Measurements from ENCODE around the gene PIK3R6. TPM values are rescaled to one million over a fixed set of nuclear protein-coding genes. Genes with fewer than 3 reads are reported as not detected.

Gene PIK3R6
- total and polyA plus RNA-seq, 2 experiments from 2014 or later: 0.11 to 0.24 TPM

DNA sequence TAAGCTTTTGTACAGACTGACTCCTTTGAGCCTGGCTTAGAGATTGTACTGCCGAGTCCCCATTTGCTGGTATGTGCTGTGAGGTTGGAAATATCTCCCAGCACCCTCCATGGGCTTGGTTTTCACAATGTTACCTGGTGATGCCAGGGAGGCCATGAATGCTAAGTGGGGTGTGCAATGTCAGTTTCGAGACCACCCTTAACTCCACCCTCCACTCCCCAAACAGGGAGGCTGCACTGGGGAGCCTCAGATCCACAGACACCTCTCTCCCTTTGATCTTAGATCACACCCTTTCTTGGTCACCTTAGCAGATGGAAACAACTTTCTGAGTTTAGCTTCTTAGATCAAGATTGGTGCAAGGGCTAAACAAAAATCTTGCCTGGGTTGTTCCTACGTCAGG lies 28.6 kb upstream of the PIK3R6 start:
- no peak for DNase-seq (ENCODE audit: low spot score)
- peaks cover 2% of the 10 kb centered on the region for H3K27me3 Mint-ChIP-seq (ENCODE audit: insufficient read depth, low read depth, poor library complexity)

More for the DNA sequence above, 28.6 kb upstream of the PIK3R6 start:
- Histone ChIP-seq H3K27ac (ENCODE audit: low read depth) (no peak overlapping the region), H3F3A (replicated peaks; ENCODE audit: low read depth) (no peaks in the 10 kb centered on the region), H3K27me3 (ENCODE audit: insufficient read depth) (no peaks in the 10 kb centered on the region), H3K36me3 (ENCODE audit: insufficient read depth) (no peaks in the 10 kb centered on the region), H3K4me2 (no peak overlapping the region), H3K79me2 (replicated peaks; ENCODE audit: insufficient read depth) (no peaks in the 10 kb centered on the region), H2AFZ (no peak overlapping the region), H3K4me3 (no peak overlapping the region), H4K20me1 (replicated peaks; ENCODE audit: insufficient read depth) (no peaks in the 10 kb centered on the region), H3K4me1 (ENCODE audit: insufficient read depth) (peaks cover 12% of the 10 kb centered on the region), H3K9me2 (ENCODE audit: insufficient read depth) (no peaks in the 10 kb centered on the region)
- no peaks in the 10 kb centered on the region for H3K9me3 Mint-ChIP-seq
- peaks cover 41% of the 10 kb centered on the region for H3K4me1 Mint-ChIP-seq
- ATAC-seq: no peak
- no peak overlapping the region for H3K27ac Mint-ChIP-seq
- H3K36me3 Mint-ChIP-seq (ENCODE audit: low read depth): no peaks in the 10 kb centered on the region
- H3K4me3 Mint-ChIP-seq: no peak overlapping the region
- TF ChIP-seq EZH2 (IDR thresholded peaks at IDR 0.05; ENCODE audit: low read depth, unreplicated experiment) (no peak), JUNB (IDR thresholded peaks at IDR 0.05; ENCODE audit: unreplicated experiment) (no peak), POLR2AphosphoS5 (IDR thresholded peaks at IDR 0.05; ENCODE audit: low read depth) (no peak), ZNF114 (CRISPR knock-in tag; IDR thresholded peaks at IDR 0.05) (no peak), NANOG (IDR thresholded peaks at IDR 0.05; ENCODE audit: borderline replicate concordance) (no peak), STAT1 (IDR thresholded peaks at IDR 0.05; ENCODE audit: unreplicated experiment) (no peak), EZH2phosphoT487 (IDR thresholded peaks at IDR 0.05; ENCODE audit: unreplicated experiment) (no peak), ZNF331 (CRISPR knock-in tag; IDR thresholded peaks at IDR 0.05; ENCODE audit: low read depth) (no peak), CREB1 (CRISPR knock-in tag; IDR thresholded peaks at IDR 0.05; ENCODE audit: low read depth) (no peak)
- TF ChIP-seq, protein P1, sequence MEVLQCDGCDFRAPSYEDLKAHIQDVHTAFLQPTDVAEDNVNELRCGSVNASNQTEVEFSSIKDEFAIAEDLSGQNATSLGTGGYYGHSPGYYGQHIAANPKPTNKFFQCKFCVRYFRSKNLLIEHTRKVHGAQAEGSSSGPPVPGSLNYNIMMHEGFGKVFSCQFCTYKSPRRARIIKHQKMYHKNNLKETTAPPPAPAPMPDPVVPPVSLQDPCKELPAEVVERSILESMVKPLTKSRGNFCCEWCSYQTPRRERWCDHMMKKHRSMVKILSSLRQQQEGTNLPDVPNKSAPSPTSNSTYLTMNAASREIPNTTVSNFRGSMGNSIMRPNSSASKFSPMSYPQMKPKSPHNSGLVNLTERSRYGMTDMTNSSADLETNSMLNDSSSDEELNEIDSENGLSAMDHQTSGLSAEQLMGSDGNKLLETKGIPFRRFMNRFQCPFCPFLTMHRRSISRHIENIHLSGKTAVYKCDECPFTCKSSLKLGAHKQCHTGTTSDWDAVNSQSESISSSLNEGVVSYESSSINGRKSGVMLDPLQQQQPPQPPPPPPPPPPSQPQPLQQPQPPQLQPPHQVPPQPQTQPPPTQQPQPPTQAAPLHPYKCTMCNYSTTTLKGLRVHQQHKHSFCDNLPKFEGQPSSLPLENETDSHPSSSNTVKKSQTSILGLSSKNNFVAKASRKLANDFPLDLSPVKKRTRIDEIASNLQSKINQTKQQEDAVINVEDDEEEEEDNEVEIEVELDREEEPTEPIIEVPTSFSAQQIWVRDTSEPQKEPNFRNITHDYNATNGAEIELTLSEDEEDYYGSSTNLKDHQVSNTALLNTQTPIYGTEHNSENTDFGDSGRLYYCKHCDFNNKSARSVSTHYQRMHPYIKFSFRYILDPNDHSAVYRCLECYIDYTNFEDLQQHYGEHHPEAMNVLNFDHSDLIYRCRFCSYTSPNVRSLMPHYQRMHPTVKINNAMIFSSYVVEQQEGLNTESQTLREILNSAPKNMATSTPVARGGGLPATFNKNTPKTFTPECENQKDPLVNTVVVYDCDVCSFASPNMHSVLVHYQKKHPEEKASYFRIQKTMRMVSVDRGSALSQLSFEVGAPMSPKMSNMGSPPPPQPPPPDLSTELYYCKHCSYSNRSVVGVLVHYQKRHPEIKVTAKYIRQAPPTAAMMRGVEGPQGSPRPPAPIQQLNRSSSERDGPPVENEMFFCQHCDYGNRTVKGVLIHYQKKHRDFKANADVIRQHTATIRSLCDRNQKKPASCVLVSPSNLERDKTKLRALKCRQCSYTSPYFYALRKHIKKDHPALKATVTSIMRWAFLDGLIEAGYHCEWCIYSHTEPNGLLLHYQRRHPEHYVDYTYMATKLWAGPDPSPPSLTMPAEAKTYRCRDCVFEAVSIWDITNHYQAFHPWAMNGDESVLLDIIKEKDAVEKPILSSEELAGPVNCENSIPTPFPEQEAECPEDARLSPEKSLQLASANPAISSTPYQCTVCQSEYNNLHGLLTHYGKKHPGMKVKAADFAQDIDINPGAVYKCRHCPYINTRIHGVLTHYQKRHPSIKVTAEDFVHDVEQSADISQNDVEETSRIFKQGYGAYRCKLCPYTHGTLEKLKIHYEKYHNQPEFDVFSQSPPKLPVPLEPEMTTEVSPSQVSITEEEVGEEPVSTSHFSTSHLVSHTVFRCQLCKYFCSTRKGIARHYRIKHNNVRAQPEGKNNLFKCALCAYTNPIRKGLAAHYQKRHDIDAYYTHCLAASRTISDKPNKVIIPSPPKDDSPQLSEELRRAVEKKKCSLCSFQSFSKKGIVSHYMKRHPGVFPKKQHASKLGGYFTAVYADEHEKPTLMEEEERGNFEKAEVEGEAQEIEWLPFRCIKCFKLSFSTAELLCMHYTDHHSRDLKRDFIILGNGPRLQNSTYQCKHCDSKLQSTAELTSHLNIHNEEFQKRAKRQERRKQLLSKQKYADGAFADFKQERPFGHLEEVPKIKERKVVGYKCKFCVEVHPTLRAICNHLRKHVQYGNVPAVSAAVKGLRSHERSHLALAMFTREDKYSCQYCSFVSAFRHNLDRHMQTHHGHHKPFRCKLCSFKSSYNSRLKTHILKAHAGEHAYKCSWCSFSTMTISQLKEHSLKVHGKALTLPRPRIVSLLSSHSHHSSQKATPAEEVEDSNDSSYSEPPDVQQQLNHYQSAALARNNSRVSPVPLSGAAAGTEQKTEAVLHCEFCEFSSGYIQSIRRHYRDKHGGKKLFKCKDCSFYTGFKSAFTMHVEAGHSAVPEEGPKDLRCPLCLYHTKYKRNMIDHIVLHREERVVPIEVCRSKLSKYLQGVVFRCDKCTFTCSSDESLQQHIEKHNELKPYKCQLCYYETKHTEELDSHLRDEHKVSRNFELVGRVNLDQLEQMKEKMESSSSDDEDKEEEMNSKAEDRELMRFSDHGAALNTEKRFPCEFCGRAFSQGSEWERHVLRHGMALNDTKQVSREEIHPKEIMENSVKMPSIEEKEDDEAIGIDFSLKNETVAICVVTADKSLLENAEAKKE (CRISPR knock-in tag; IDR thresholded peaks at IDR 0.05): no peak
- TF ChIP-seq, protein P2, sequence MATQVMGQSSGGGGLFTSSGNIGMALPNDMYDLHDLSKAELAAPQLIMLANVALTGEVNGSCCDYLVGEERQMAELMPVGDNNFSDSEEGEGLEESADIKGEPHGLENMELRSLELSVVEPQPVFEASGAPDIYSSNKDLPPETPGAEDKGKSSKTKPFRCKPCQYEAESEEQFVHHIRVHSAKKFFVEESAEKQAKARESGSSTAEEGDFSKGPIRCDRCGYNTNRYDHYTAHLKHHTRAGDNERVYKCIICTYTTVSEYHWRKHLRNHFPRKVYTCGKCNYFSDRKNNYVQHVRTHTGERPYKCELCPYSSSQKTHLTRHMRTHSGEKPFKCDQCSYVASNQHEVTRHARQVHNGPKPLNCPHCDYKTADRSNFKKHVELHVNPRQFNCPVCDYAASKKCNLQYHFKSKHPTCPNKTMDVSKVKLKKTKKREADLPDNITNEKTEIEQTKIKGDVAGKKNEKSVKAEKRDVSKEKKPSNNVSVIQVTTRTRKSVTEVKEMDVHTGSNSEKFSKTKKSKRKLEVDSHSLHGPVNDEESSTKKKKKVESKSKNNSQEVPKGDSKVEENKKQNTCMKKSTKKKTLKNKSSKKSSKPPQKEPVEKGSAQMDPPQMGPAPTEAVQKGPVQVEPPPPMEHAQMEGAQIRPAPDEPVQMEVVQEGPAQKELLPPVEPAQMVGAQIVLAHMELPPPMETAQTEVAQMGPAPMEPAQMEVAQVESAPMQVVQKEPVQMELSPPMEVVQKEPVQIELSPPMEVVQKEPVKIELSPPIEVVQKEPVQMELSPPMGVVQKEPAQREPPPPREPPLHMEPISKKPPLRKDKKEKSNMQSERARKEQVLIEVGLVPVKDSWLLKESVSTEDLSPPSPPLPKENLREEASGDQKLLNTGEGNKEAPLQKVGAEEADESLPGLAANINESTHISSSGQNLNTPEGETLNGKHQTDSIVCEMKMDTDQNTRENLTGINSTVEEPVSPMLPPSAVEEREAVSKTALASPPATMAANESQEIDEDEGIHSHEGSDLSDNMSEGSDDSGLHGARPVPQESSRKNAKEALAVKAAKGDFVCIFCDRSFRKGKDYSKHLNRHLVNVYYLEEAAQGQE (IDR thresholded peaks at IDR 0.05; ENCODE audit: unreplicated experiment): no peak
- TF ChIP-seq, protein P3, sequence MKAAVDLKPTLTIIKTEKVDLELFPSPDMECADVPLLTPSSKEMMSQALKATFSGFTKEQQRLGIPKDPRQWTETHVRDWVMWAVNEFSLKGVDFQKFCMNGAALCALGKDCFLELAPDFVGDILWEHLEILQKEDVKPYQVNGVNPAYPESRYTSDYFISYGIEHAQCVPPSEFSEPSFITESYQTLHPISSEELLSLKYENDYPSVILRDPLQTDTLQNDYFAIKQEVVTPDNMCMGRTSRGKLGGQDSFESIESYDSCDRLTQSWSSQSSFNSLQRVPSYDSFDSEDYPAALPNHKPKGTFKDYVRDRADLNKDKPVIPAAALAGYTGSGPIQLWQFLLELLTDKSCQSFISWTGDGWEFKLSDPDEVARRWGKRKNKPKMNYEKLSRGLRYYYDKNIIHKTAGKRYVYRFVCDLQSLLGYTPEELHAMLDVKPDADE (IDR thresholded peaks at IDR 0.05): no peak
- TF ChIP-seq, protein P4, sequence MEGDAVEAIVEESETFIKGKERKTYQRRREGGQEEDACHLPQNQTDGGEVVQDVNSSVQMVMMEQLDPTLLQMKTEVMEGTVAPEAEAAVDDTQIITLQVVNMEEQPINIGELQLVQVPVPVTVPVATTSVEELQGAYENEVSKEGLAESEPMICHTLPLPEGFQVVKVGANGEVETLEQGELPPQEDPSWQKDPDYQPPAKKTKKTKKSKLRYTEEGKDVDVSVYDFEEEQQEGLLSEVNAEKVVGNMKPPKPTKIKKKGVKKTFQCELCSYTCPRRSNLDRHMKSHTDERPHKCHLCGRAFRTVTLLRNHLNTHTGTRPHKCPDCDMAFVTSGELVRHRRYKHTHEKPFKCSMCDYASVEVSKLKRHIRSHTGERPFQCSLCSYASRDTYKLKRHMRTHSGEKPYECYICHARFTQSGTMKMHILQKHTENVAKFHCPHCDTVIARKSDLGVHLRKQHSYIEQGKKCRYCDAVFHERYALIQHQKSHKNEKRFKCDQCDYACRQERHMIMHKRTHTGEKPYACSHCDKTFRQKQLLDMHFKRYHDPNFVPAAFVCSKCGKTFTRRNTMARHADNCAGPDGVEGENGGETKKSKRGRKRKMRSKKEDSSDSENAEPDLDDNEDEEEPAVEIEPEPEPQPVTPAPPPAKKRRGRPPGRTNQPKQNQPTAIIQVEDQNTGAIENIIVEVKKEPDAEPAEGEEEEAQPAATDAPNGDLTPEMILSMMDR (conservative IDR thresholded peaks at IDR 0.05; ENCODE audit: low read depth in 2 of 2): no peak
